Measurements from ENCODE around the gene KLF1.
"Not testable (repeated sequence)": the region's sequence is repeated elsewhere in the genome, so short reads cannot be mapped to it uniquely, and the experiment has no call there.

The KLF1 gene

GRCh38 chr19:12886969-12887747 is at the start of gene KLF1:
Gene KLF1 (minus strand): TSS chr19:12887201. CDS start chr19:12887140, 61 bp downstream.
- DNase-seq (ENCODE audit: low read depth, low spot score) = no peak

DNA sequence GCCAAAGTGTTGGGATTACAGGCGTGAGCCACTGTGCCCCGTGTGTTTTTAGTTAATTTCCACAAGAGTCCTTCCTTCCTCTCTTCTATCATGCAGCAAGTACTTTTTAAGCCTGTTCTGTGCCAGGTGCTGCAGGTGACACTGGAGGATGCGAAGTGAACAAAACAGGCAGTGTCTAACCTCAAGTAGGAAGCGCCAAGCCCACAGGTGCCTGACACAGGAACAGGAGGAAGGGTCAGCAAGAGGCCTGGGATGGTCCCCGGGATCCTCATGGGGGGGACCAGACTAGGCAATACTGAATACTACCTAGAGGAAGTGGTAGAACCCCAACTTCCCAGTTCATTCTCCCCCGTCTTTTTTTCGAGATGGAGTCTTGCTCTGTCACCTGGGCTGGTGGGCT is 49.6 kb upstream of the KLF1 start:
- no peak for DNase-seq (ENCODE audit: low read depth, low spot score)

- DNase-seq (ENCODE audit: low read depth, low spot score) = no peak
These were observed 48.1 kb upstream of the KLF1 start for GRCh38 chr19:12935071-12935470.

- DNase-seq (ENCODE audit: low read depth, low spot score) = no peak
These were observed 46.5 kb upstream of the KLF1 start, which contains the start of gene FARSA for GRCh38 chr19:12933287-12934072. Gene FARSA (minus strand): TSS chr19:12933711. CDS start chr19:12933696, 15 bp downstream.

DNA sequence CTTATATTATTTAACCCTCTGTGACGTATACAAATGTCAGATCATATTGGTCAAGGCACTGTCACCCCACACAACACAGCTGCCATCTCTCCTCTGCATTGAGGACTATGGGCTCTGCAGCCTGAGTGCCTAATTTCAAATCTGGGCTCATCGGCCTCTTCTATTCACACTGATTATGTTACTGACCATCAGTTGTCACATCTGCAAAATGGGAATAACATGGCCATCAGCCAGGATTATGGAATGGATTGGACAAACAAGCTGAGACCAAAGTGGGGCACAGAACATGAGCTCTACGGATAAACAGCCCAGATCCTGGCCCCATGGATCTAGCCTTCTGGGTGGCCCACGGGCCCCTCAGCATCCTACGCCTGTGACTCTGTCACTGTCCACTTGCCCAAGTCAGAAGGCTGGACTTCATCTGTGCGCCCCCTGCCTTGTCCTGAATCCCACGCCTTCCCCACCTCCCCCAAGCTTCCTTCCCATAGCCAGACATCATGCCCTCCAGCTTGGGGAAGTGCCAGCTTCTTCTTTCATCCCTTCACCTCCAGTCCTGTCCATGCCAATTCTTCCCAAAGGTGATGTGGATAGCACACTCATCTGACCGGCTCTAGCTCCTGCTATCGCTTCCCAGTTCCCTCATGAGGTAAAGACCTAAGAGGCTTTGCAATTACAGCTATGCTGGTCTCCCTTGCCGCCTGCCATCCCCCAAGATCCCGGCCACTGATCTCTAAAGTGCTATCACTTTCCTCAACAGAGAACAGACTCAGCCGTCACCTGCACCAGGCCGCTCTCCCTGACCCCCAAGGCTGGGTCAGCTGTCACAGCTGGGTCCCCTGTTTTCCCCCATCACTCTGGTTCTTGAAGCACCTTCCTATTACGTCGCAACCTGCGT is 45.6 kb upstream of the KLF1 start:
- no peak for DNase-seq (ENCODE audit: low read depth, low spot score)

GRCh38 chr19:12930002-12930645 is 43.1 kb upstream of the KLF1 start:
- DNase-seq (ENCODE audit: low read depth, low spot score) = no peak

GRCh38 chr19:12924621-12925310 is 37.8 kb upstream of the KLF1 start:
- DNase-seq (ENCODE audit: low read depth, low spot score) = no peak

GRCh38 chr19:12922959-12923358 is 36.0 kb upstream of the KLF1 start:
- DNase-seq (ENCODE audit: low read depth, low spot score) = no peak

DNA sequence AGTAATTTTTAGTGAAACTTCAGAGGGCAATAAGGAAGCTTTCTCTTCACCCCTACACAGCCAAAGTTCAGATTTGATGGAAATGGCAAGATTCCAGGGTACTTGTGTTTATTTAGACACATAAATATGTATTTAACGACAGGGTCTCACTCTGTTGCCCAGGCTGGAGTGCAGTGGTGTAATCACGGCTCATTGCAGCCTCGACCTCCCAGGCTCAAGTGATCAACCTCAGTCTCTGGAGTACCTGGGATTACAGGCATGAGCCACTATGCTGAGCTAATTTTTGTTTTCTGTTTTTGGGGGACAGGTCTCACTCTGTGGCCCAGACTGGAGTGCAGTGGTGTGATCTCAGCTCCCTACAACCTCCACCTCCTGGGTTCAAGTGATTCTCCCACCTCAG is 34.0 kb upstream of the KLF1 start:
- no peak for DNase-seq (ENCODE audit: low read depth, low spot score)

GRCh38 chr19:12918253-12918652 is 31.3 kb upstream of the KLF1 start:
- no peak for DNase-seq (ENCODE audit: low read depth, low spot score)

DNA sequence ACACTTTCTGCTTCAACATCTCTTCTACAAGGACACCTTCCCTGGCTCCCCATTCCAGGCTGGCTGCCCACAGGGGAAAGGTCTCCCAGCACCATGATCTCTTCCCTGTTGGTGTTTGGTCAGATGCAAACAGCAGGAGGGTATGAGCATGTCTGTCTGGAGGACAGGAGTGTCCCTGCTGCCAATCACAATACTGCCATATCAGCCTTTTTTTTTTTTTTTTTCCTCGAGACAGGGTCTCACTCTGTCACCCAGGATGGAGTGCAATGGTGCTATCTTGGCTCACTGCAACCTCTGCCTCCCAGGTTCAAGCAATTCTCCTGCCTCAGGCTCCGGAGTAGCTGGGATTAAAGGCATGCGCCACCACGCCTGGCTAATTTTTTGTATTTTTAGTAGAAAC is 28.9 kb upstream of the KLF1 start:
- DNase-seq (ENCODE audit: low read depth, low spot score) = not testable (repeated sequence)

- no peak for DNase-seq (ENCODE audit: low read depth, low spot score)
These were observed 27.1 kb upstream of the KLF1 start for GRCh38 chr19:12913851-12914690.

- no peak for DNase-seq (ENCODE audit: low read depth, low spot score)
These were observed 26.1 kb upstream of the KLF1 start for GRCh38 chr19:12913011-12913561.

DNA sequence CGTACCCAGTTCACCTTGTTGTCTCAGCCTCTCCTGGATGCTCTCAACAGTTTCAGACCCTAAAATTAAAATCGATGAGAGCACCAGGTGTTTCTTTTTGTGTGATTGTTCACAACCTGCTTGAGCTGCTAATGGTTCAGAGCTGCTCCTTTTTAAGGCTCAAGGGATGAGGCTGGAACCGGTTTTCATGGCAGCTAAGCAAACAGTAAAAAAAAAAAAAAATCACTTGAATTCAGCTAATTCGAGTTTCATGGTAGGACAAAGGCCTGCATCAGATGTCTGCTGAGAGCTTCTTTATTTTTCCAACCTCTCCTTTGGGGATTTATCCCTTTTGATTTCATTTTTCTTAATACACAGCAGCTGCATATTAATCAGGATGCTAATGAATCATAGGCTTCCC is 25.6 kb upstream of the KLF1 start:
- DNase-seq (ENCODE audit: low read depth, low spot score) = no peak

DNA sequence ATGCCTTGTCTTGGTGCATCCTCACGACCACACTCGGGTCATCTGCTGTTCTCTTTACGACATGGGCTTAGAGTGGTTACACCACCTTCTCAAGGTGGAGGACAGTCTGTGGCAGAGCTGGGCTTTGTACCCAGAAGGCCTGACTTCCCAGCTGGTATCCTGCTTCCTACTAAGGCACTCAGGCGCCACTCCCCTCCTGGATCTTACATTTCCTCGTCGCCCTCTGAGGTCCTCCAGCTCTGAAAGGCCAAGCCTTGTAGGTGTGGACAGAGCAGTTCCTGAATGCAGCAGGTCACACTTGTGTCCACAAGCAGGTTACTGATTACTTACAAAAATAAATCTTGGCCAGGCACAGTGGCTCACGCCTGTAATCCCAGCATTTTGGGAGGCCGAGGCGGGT is 20.2 kb upstream of the KLF1 start:
- no peak for DNase-seq (ENCODE audit: low read depth, low spot score)

GRCh38 chr19:12899891-12900518 is 13.0 kb upstream of the KLF1 start:
- no peak for DNase-seq (ENCODE audit: low read depth, low spot score)

GRCh38 chr19:12896460-12896859 is 9.5 kb upstream of the KLF1 start:
- no peak for DNase-seq (ENCODE audit: low read depth, low spot score)

GRCh38 chr19:12893582-12893981 is 6.6 kb upstream of the KLF1 start:
- no peak for DNase-seq (ENCODE audit: low read depth, low spot score)

DNA sequence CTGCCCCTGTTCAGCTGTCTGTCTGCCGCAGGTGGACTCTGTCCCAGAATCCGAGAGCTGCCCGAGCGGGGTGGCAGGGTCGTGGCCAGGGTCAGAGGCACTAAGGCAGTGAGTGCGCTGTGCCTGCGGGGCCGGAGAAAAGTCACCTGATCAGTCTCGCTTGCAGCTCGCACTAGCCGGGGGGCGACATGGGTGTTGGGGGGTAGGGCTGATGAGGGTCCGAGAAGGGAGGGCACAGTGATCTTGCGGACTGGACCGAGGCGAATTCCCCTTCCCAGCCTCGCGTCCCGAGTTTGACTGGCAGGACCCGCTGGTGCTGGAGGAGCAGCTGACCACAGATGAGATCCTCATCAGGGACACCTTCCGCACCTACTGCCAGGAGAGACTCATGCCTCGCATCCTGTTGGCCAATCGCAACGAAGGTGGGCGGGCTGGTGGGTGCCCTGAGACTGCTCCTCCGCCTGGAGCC is 4.6 kb upstream of the KLF1 start:
- no peak for DNase-seq (ENCODE audit: low read depth, low spot score)
